Kidney glomerular epithelial cell (primary cell): ENCODE data around the gene ADRM1.
A peak's percentile ranks its signal among the peaks of the same experiment; 100 is the strongest.

ENCODE experiments used
- DNase-seq: peaks from one replicate; lab custom pipeline; 2025; lab: John Stamatoyannopoulos, UW

Gene ADRM1

GRCh38 chr20:62297449-62298227 lies 5.2 kb upstream of the ADRM1 start:
- DNase-seq, result no peak

- DNase-seq, result no peak
These were observed 4.1 kb upstream of the ADRM1 start for GRCh38 chr20:62298577-62299249.

DNA sequence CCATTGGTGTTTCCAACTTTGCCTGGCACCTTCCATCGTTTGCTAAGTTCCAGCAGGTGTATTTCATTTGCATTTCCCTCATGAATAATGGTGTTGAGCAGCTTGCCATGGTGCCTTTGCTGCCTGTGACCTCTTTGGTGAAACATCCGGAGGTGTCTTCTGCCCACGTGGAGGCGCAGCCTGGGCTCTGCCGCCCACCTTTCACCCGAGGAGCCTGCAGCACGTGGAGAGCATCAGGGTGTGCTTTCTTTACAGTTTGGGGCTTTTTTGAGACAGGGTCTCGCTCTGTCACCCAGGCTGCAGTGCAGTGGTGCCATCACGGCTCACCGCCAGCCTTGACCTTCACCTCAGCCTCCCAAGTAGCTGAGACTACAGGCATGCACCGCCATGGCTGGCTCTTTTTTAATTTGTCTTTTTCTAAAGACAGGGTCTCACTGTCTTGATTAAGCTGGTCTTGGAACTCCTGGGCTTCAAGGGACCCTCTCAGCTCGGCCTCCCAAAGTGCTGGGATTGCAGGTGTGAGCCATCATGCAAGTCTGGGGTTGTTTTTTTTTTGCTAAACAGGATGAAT lies 3.0 kb upstream of the ADRM1 start:
- DNase-seq, result no peak

DNA sequence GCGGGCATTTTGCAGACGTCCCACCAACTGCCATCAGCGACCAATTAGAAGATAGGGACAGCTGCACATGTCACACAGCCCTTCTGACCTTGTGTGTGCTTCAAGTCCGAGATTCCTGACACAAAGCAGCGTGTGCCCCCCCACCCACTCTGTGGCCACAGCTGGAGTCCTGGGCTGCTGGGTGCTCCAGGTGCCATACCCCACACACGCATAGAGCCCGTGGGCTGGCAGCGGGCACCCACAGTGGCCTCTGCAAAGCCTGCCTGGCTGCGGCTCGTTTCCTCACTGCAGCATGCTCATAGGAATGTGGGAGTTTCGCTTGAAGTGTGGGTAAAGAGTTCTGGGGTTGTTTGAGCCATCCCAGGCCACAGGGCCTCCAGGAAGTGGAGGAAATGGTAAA lies 2.5 kb upstream of the ADRM1 start:
- no peak for DNase-seq

DNA sequence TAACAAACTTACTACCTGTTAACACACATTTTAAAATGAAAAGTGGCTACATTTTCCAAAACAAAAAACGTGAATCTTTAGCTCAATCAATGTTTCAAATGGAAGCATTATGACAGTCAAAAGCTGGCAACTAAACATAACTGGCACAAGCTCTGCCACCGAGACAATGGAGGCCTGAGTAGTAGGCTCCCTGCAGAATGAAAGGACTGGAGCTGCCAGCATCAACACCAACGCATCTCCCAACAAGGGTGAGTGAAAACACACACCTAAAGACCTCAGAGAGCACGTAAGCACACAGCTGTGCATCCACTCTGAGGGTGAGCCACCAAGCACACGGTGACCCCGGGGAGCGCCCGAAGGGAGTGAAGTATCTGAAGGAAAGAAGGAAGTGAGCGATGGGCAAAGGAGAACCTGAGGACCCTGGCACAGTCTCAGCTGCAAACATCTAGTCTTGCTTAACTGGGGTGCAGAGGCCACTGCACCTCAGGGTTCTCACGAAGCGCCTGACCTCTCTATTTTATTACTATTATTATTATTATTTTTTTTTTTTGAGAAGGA lies 1.6 kb upstream of the ADRM1 start:
- DNase-seq, result no peak

DNA sequence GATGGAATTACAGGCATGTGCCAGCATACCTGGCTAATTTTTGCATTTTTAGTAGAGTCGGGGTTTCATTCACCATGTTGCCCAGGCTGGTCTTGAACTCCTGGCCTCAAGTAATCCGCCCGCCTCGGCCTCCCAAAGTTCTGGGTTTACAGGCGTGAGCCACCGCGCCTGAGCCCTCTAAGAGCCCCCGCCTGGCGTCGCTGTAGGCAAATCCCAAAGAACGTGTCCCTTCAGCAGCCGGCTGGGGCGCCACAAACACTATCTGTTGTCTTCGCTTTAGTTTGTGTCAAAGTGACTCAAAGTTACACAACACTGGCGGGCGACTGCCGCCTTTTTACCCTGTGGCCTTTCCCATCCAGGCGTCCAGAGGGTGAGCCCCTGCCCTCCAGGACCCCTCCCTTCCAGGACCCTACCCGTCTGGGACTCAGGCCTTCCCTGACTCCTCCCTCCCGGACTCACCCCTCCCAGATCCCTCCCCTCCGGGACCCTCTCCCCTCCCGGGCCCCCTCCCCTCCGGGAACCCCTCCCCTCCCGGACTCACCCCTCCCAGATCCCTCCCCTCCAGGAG lies 940 bp upstream of the ADRM1 start:
- peak; percentile 75 for DNase-seq

DNA sequence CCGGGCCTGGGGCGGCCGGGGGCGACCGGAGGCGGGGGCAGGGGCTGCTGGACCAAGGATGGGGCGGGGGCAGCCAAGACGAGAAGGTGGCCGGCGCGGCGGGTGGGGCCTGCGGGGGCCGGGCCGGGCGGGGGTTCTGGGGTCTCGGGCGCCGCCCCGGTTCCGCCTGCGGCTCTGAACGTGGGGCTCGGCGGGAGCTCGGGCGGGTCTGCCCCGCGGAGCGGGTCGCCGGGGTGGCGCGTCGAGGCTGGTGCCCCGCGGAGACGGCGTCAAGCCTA lies 204 bp downstream of the ADRM1 start:
- DNase-seq, result no peak

DNA sequence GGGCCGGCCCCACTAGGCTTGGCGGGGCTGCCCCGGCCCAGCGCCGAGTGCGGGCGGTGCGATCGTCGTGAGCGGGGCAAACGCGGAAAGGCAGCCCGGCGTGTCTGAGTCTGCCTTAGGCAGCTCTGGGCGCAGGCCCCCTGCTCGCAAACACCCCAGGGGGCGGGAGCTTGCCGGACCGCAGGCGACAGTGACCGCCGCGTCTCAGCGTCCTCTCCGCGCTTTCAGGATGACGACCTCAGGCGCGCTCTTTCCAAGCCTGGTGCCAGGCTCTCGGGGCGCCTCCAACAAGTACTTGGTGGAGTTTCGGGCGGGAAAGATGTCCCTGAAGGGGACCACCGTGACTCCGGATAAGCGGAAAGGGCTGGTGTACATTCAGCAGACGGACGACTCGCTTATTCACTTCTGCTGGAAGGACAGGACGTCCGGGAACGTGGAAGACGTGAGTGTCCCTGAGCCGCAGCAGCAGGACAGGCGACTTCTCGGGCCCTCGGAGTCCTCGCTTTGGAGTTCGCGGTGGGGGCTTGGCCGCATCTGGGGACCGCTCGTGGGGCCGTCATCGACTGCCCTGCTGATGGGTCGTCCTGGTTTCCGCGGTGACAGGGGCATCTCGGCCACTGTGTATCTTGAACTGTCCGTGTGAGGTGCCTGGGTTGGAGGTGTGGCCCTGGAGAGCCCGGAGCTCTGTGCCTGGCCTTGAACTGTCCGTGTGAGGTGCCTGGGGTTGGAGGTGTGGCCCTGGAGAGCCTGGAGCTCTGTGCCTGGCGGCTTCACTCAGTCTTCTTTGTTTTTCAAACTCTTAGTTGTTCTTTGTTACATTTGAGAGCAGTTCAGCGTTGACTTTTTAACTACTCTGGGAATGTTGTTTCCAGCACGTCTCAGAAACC lies 786 bp downstream of the ADRM1 start:
- peak; percentile 26 for DNase-seq

DNA sequence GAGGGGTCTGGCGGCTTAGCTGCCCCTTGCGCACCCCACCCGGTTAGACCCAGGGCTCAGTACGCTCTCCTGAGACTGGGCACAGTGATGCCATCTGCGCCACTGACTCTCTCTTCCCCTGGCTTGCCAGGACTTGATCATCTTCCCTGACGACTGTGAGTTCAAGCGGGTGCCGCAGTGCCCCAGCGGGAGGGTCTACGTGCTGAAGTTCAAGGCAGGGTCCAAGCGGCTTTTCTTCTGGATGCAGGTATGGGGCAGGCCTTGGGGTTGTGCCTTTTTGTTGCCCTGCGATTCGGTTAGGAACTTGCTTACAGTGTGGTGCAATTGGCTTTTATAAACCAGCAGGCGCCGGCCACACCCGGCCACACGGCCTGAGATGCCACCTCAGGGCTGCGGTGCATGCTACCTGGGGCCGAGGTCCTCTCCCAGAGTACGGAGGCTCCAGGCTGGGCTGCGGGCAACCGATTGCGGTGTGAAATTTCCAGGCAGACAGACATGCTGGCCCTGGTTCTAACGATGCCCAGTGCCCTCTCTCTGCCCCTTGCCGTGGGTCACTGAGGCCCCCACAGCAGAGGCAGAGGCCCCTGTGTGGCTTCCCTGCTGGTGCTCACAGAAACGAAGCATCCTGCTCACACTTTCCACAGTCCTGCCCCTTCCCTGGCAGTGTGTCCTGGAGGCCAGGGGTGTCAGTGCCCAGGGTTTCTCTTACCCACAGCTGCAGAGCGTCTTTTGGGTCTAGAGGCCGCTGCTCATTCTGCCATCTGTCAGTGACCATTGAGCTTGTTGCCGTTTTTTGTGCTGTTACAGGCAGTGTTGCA lies 1.7 kb downstream of the ADRM1 start:
- DNase-seq, result no peak

GRCh38 chr20:62305149-62305764 lies 2.5 kb downstream of the ADRM1 start:
- DNase-seq, result no peak

- no peak for DNase-seq
These were observed 3.1 kb downstream of the ADRM1 start for GRCh38 chr20:62305765-62306413.

- no peak for DNase-seq
These were observed 3.8 kb downstream of the ADRM1 start for GRCh38 chr20:62306414-62307187.

- DNase-seq, result no peak
These were observed 4.7 kb downstream of the ADRM1 start for GRCh38 chr20:62307226-62308101.

GRCh38 chr20:62308102-62308822 lies 5.5 kb downstream of the ADRM1 start:
- DNase-seq, result no peak

- no peak for DNase-seq
These were observed 6.6 kb downstream of the ADRM1 start for GRCh38 chr20:62309198-62309944.

GRCh38 chr20:62309947-62310756 lies 7.4 kb downstream of the ADRM1 start:
- no peak for DNase-seq
